Measurements from ENCODE around the gene MRPS11. TPM values are rescaled to one million over a fixed set of nuclear protein-coding genes. Genes with fewer than 3 reads are reported as not detected.

MRPS11 gene
- polyA plus RNA-seq, 2 of the 4 experiments (the other 2 are of a cell fraction) = 99.0 to 122 TPM

- FAIRE-seq = peak; percentile 61
- no peak overlapping the region for H3K4me3 ChIP-seq
- H3K4me1 ChIP-seq = no peaks in the 10 kb centered on the region
- no peak overlapping the region for H3K4me2 ChIP-seq
- ChIA-PET CTCF (interaction anchor here (1.4 kb wide), 1 partner anchor 24 kb away, joined by 3 read pairs; no protein-coding TSS in a partner anchor), POLR2A (no interaction called here)
- no peak for DNase-seq (ENCODE audit: low read depth in 1 of 2, low spot score in 1 of 2)
- TF ChIP-seq HOXA7 (CRISPR knock-in tag; IDR thresholded peaks at IDR 0.05) (no peak), NFE2L2 (conservative IDR thresholded peaks at IDR 0.05; ENCODE audit: low read length) (no peak), FOSL2 (IDR thresholded peaks at IDR 0.05) (no peak), FOSL2 (CRISPR knock-in tag; IDR thresholded peaks at IDR 0.05) (no peak), CTCF (IDR thresholded peaks at IDR 0.05) (no peak), ZSCAN20 (CRISPR knock-in tag; IDR thresholded peaks at IDR 0.05) (no peak), CBX2 (IDR thresholded peaks at IDR 0.05; ENCODE audit: borderline replicate concordance, low read depth) (no peak)
- no peak overlapping the region for H3K27ac ChIP-seq
- no peaks in the 10 kb centered on the region for H3K9me3 ChIP-seq
- no peak for ATAC-seq
Measured at GRCh38 chr15:88526247-88526879, 58.9 kb downstream of the MRPS11 start.

- H3K4me3 ChIP-seq = no peak overlapping the region
- WGBS (ENCODE audit: missing lambda C conversion rate) = 85% methylated on average over 1 of the region's 1 CpG
- no peaks in the 10 kb centered on the region for H3K4me1 ChIP-seq
- POLR2A ChIA-PET = no interaction called here
- CTCF ChIA-PET = no interaction called here
- H3K9me3 ChIP-seq = no peaks in the 10 kb centered on the region
- no peak overlapping the region for H3K4me2 ChIP-seq
- DNase-seq (ENCODE audit: low read depth in 1 of 2, low spot score in 1 of 2) (no peak), ATAC-seq (no peak), FAIRE-seq (no peak)
- no peak overlapping the region for H3K27ac ChIP-seq
- no peak for TF ChIP-seq NR3C1 (IDR thresholded peaks at IDR 0.05)
- TF ChIP-seq SREBF2 (IDR thresholded peaks at IDR 0.05) = no peak
- TF ChIP-seq PHF8 (IDR thresholded peaks at IDR 0.05; ENCODE audit: borderline replicate concordance, low read depth) = no peak
- no peak for TF ChIP-seq ELK1 (IDR thresholded peaks at IDR 0.05; ENCODE audit: low read depth, low read length)
- TF ChIP-seq EP300 (IDR thresholded peaks at IDR 0.05) = no peak
- TF ChIP-seq ZC3H11A (IDR thresholded peaks at IDR 0.05) = no peak
- TF ChIP-seq EHF (CRISPR knock-in tag; IDR thresholded peaks at IDR 0.05) = no peak
- no peak for TF ChIP-seq BCL3 (IDR thresholded peaks at IDR 0.05)
- TF ChIP-seq EHMT2 (IDR thresholded peaks at IDR 0.05; ENCODE audit: low read depth) = no peak
- TF ChIP-seq GATA3 (IDR thresholded peaks at IDR 0.05; ENCODE audit: borderline replicate concordance) = no peak
- no peak for TF ChIP-seq BHLHE40 (IDR thresholded peaks at IDR 0.05; ENCODE audit: low read depth, low read length)
- TF ChIP-seq JUN (IDR thresholded peaks at IDR 0.05) = no peak
Measured at GRCh38 chr15:88529021-88529630, 61.6 kb downstream of the MRPS11 start.

Other genes with a start within 250 kb of the MRPS11 start
- 55.2 and 86.5 TPM in 2 replicates for gene NTRK3, start 211.0 kb upstream of the MRPS11 start, polyA plus RNA-seq (2011; rRNA removed)
- gene NTRK3, start 211.0 kb upstream of the MRPS11 start, polyA plus RNA-seq (2017; fragmentation: RNase III; extraction: RNeasy Plus Mini Kit Qiagen cat#74134 plus additional on column Dnase treatment) = 50.3 to 60.8 TPM (median 55.0 TPM) in 3 replicates
- gene MRPL46, start 320 bp upstream of the MRPS11 start, polyA plus RNA-seq (2011; rRNA removed) = 66.9 and 76.1 TPM in 2 replicates
- gene MRPL46, start 320 bp upstream of the MRPS11 start, polyA plus RNA-seq (2017; fragmentation: RNase III; extraction: RNeasy Plus Mini Kit Qiagen cat#74134 plus additional on column Dnase treatment) = 54.9 to 61.1 TPM (median 57.7 TPM) in 3 replicates
- 12.4 and 15.6 TPM in 2 replicates for gene DET1, start 79.0 kb downstream of the MRPS11 start, polyA plus RNA-seq (2011; rRNA removed)
- gene DET1, start 79.0 kb downstream of the MRPS11 start, polyA plus RNA-seq (2017; fragmentation: RNase III; extraction: RNeasy Plus Mini Kit Qiagen cat#74134 plus additional on column Dnase treatment) = 3.9 to 5.2 TPM (median 4.9 TPM) in 3 replicates
- gene AEN, start 153.6 kb downstream of the MRPS11 start, polyA plus RNA-seq (2011; rRNA removed) = 74.9 and 81.7 TPM in 2 replicates
- 57.2 to 65.5 TPM (median 62.9 TPM) in 3 replicates for gene AEN, start 153.6 kb downstream of the MRPS11 start, polyA plus RNA-seq (2017; fragmentation: RNase III; extraction: RNeasy Plus Mini Kit Qiagen cat#74134 plus additional on column Dnase treatment)
- gene ISG20, start 171.3 kb downstream of the MRPS11 start, polyA plus RNA-seq (2011; rRNA removed) = 47.4 and 65.8 TPM in 2 replicates
- gene ISG20, start 171.3 kb downstream of the MRPS11 start, polyA plus RNA-seq (2017; fragmentation: RNase III; extraction: RNeasy Plus Mini Kit Qiagen cat#74134 plus additional on column Dnase treatment) = 6.1 to 10.5 TPM (median 7.2 TPM) in 3 replicates

Measured in A549 (cell line).